GM12872 (cell line): ENCODE results near the gene TTLL8.

Experiments
- CTCF ChIP-seq: IDR thresholded peaks from 3 replicates; pipeline ENCODE4 v1.5.1; 2011; ENCODE audit warnings: low read depth, mild to moderate bottlenecking, low read length, moderate library complexity; ENCODE audit not compliant: insufficient read depth

The TTLL8 gene

GRCh38 chr22:50001388-50002231 lies 56.5 kb downstream of the TTLL8 start:
- TF ChIP-seq CTCF = no peak

- TF ChIP-seq CTCF = no peak
Observed at GRCh38 chr22:50000587-50001387, 57.3 kb downstream of the TTLL8 start.

- no peak for TF ChIP-seq CTCF
Observed at GRCh38 chr22:49999946-50000586, 58.0 kb downstream of the TTLL8 start.

GRCh38 chr22:49999063-49999945 lies 58.8 kb downstream of the TTLL8 start:
- no peak for TF ChIP-seq CTCF

- TF ChIP-seq CTCF = no peak
Observed at GRCh38 chr22:49998718-49999062, 59.4 kb downstream of the TTLL8 start.

- no peak for TF ChIP-seq CTCF
Observed at GRCh38 chr22:49997932-49998717, 60.0 kb downstream of the TTLL8 start.
